ENCODE measurements around the gene FRG2B. TPM values are rescaled to one million over a fixed set of nuclear protein-coding genes. Genes with fewer than 3 reads are reported as not detected.
"Not testable (repeated sequence)": the region's sequence is repeated elsewhere in the genome, so short reads cannot be mapped to it uniquely, and the experiment has no call there.

FRG2B gene
- total and polyA plus RNA-seq, 2 of the 8 experiments (the other 6 are each of a cell fraction or from before 2014, with no cell fraction given), result not detected

DNA sequence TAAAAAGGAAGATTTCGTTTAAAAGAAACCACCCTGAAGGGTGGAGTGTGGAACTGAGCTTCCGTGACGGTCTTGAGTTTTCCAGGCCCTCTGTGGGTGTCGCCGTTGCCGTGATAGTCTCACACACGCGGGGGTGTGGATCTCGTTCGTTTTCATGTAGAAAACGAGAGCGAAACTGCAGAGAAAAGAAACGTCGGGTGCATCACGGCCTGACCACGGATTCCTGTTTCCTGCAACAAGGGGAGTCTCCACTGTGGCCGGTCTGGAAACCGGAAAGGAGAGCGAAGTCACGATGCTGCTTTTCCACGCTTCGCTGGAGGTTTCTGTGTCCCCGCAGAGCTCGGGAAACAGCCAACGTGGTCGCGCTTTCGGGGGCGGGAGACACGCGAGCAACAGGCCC lies 4.1 kb downstream of the FRG2B start:
- FAIRE-seq; H3K18ac ChIP-seq (ENCODE audit: extremely low read depth, low read length); H3K4me1 ChIP-seq (replicated peaks in 1 of 4; ENCODE audit: control insufficient read depth in 3 of 4, insufficient read depth in 4 of 4, low read length in 3 of 4); H4K5ac ChIP-seq (ENCODE audit: insufficient read length, low read depth, low read length); H4K20me1 ChIP-seq (replicated peaks in 1 of 2; ENCODE audit: control insufficient read depth in 1 of 2, insufficient read depth in 2 of 2, low read length in 2 of 2); DNase-seq (ENCODE audit: low read depth in 1 of 2, low spot score in 2 of 2); H3K4me3 ChIP-seq (ENCODE audit: extremely low read depth in 1 of 4, insufficient read depth in 2 of 4, low read depth in 3 of 4, low read length in 4 of 4); H4K8ac ChIP-seq (ENCODE audit: extremely low read depth, insufficient read depth, low read length); H2BK15ac ChIP-seq (ENCODE audit: low read length); H3K4ac ChIP-seq (replicated peaks; ENCODE audit: insufficient read length, low read depth, low read length); H2AFZ ChIP-seq (ENCODE audit: low read length); H3K36me3 ChIP-seq (ENCODE audit: control insufficient read depth in 2 of 4, insufficient read depth in 4 of 4, low read length in 3 of 4); H3K56ac ChIP-seq (replicated peaks; ENCODE audit: insufficient read length, low read depth, low read length); H3K4me2 ChIP-seq (ENCODE audit: insufficient read depth in 1 of 2, low read depth in 2 of 2, low read length in 2 of 2); H2BK5ac ChIP-seq (ENCODE audit: low read depth, low read length); H3K23me2 ChIP-seq (ENCODE audit: low read depth, low read length); H3K9ac ChIP-seq (replicated peaks in 1 of 4; ENCODE audit: extremely low read depth in 1 of 4, low read depth in 3 of 4, low read length in 3 of 4); H2BK12ac ChIP-seq (ENCODE audit: low read depth, low read length); H3K79me1 ChIP-seq (ENCODE audit: low read depth, low read length); H2BK120ac ChIP-seq (replicated peaks; ENCODE audit: low read depth, low read length); H3K27ac ChIP-seq (ENCODE audit: low read depth, low read length); CTCF ChIA-PET (ENCODE audit: partially characterized antibody); H2BK20ac ChIP-seq (ENCODE audit: low read length); H3K27me3 ChIP-seq (replicated peaks in 1 of 4; ENCODE audit: control insufficient read depth in 3 of 4, extremely low read depth in 1 of 4, insufficient read depth in 3 of 4, low read length in 3 of 4); POLR2A ChIA-PET (ENCODE audit: partially characterized antibody); H3K79me2 ChIP-seq (ENCODE audit: control insufficient read depth in 1 of 2, insufficient read depth in 2 of 2, low read length in 2 of 2); H2AK5ac ChIP-seq (ENCODE audit: low read depth, low read length); H3K23ac ChIP-seq (ENCODE audit: insufficient read length); H4K91ac ChIP-seq (replicated peaks; ENCODE audit: insufficient read length, low read length); H3K14ac ChIP-seq (ENCODE audit: insufficient read length): not testable (repeated sequence)
- peaks cover 39 to 51% of the 10 kb centered on the region in 2 experiments for H3K9me3 ChIP-seq (ENCODE audit: insufficient read depth in 2 of 2, low read depth in 1 of 2, low read length in 1 of 2)
- WGBS, 2 experiments (ENCODE audit: extremely low coverage in 1 of 2, insufficient coverage in 1 of 2, insufficient read length in 1 of 2, insufficient replicate concordance in 2 of 2, low coverage in 1 of 2, low lambda C conversion rate in 2 of 2, missing lambda C conversion rate in 1 of 2), result 73% methylated on average over 14 of the region's 31 CpGs; no CpG with 5 or more reads in 1 of the 2 experiments
